Ammon's horn (tissue), 1 donor: ENCODE data around the gene ELF2.
"Not testable (repeated sequence)": the region's sequence is repeated elsewhere in the genome, so short reads cannot be mapped to it uniquely, and the experiment has no call there.

Source experiments
- DNase-seq: peaks from one replicate; pipeline ENCODE4 v3.0.0-alpha.2; 2016; ENCODE audit warnings: low spot score

The ELF2 gene

GRCh38 chr4:139184129-139184528 is 7.1 kb upstream of the ELF2 start:
- DNase-seq, result peak; percentile 23

DNA sequence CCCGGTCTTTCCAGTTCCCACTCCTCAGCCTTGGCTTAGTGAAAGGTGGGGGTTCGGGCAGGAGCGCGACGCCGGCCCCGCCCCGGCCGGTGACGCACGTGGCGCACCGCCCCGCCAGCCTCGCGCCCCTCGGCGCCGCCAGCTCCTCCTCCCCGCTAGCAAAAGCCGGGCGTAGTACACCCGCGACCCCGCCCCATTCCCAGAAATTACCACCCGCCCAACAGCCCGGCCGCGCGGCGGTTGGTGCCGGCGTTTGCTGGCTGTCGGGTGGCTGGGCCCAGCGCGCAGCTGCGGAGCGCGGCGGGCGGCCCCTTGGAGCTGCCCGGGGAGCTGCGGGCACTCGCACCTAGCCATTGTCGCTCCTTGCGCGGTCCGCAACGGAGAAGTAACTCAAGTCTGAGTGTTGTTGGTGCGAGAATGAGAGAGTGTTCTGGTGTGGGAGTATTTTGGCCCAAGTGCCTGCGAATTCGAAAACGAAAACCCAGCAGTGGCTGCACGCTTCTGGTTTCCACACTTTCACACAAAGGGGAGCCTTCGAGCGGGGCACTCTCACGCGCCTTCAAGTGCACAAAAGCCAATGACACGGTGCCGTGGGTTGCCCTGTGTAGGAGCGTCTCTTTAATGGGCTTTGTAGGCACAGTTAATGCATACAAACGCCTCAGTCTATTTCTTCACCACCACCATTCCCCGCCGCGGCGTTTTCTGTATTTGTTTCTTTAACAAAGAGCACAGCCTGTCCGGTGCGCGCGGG is 1.0 kb upstream of the ELF2 start:
- peak; percentile 96 for DNase-seq

DNA sequence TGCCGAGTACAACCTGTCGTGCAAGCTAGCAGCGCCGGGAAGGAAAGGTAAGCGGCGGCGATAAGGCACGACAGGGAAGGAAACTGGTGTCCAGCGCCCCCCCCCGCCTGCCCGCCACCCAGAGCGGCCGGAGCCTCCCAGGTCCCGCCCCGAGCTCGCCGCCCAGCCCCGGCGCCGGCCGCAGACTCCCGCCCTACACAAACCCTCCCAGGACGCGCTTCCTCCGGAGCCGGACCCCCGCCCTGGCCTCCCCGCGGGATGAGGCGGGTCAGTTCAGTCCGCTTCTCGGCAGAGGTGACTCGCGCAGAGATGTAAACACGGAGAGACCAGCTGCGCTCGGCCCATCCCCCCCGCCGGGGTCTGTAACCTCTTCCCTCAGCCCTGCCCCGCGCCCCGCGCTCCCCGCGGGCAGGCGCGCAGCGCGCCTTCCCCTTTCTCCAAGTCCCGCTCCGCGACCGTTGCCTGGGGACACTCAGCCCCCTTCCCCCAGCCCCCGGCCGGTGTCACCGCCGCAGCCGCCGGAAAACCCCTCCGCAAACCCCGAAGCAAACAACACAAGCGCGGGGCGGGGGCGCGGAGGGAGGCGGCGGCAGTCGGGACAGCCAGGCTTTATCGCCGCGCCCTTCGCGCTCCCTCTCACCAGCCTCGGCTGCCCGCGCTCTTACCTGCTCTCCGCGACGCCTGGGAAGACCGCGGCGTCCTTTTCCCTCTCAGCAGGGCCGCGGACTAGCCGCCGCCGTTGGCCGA is 543 bp downstream of the ELF2 start:
- peak; percentile 82 for DNase-seq

DNA sequence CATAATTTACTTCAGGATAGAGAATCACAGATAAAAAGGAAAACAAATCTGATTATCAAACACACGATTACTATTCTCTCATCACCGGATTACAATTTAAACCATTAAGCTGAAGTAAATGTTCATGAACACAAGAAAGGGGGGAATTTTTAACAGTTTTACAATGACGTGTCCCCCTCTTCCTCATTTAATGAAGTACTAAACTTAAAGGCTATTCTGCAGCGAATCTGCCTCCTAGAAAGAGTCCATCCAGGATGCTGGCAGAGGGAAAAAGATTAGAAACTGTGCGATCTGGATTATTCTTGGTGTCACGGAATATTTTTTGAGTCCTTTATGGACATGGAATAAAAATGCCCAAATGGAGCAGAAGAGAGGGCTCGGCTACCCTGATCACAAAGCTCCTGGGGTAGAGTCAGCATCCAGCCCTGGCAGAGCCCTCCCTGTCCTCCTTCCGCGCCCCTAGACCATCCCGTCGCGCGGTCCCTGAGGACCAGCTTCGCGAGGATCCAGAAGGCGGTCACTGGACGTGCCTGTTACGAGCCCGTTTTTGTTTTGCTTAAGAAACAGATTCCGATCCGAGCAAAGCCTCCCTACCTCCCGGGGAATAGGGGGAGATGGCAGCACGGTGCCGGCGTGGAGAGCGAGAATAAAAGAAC is 1.2 kb downstream of the ELF2 start:
- no peak for DNase-seq

GRCh38 chr4:139171876-139172691 is 4.9 kb downstream of the ELF2 start:
- no peak for DNase-seq

DNA sequence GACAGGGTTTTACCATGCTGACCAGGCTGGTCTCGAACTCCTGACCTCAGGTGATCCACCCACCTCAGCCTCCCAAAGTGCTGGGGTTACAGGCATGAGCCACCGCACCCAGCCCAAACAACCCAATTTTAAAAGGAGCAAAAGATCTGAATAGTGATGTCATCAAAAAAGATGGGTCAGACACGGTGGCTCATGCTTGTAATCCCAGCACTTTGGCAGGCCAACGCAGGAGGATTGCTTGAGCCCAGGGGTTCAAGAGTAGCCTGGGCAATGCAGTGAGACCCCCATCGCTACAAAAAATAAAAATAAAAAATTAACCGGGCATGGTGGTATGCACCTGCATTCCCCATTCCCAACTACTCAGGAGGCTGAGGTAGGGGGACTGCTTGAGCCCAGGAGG is 6.1 kb downstream of the ELF2 start:
- no peak for DNase-seq

DNA sequence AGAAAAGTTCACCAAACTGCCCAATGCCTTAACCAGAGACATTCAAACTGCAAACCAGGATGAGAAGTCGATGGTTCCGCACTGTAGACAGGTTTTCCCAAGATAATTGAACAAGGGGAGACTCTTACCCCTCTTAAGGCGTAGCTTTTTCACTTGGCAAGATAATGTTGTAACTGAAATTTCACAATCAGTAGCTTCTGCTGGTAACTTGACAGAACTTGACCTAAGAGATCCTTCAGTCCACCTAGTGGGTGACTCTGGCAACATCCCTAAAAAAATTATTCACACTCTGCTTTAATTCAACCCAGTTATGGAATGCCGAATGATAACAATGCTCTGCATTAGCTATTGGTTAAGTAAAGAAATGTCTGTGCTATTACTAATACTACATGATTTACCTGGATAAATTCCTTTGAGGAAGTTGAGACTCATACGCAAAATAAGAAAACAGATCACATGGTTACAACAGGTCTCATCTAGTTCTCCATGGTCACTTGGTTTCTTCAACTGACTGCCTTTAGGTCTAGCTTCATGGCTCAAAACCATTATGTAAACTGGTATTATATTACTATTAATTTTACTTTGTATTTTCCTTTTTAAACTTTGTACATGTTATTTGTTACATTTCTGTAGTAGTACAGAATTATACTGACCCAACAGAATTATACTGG is 9.1 kb downstream of the ELF2 start:
- no peak for DNase-seq

- no peak for DNase-seq
Measured at GRCh38 chr4:139164731-139165130, 12.3 kb downstream of the ELF2 start.

DNA sequence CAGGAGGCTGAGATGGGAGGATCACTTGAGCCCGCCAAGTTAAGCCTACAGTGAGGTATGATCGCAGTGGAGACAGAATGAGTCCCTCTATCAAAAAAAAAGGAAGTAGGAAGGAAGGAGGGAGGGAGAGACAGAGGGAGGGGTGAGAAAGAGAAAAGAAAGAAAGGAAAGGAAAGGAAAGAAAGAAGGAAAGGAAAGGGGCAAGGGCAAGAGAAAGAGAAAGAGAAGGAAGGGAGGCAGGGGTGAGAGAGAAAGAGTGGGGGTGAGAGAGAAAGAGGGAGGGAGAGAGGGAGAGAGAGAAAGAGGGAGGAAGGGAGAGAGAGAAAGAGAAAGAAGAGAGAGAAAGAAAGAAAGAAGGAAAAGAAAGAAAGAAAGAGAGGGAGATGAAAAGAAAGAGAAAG is 13.2 kb downstream of the ELF2 start:
- no peak for DNase-seq

- not testable (repeated sequence) for DNase-seq
Measured at GRCh38 chr4:139157977-139158376, 19.0 kb downstream of the ELF2 start.

DNA sequence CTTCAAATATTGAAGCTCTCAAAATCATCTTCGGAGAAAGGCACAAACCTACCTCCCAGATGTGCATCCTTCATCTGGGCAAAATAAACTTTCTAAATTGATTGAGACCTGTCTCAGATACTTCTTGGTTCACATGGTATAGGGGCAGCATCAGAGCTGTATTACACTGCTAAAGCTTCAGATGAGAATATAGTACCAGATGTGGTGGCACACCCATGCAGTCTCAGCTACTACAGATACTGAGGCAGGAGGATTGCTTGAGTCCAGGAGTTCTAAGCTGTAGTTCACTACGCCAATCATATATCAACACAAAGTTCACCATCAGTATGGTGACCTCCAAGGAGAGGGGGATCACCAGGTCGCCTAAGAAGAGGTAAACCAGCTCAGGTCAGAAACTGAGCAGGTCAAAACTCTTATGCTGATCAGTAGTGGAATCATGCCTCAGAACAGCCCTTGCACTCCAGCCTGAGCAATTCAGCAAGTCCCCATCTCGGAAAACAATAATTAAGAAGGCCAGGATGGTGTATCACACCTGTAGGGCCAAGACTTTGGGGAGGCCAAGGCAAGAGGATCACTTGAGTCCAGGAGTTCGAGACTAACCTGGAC is 22.0 kb downstream of the ELF2 start:
- no peak for DNase-seq

DNA sequence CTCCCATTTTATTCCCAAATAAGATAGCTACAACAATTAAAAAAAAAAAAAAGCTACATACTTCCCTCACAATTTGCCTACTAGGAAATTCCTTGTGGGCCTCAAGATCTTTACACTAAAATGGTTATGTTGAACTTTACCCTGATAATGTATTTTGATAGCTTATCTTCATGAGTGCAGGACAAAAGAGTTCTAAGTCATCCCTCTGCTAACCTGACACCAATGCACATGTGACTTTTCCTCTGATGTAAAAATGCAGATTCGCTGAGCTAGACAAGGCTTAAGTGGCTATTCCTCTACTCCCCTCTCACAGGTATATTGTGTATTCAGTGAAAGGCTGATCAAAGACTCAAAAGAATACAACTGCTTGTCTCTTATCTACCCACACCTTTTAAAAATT is 22.5 kb downstream of the ELF2 start:
- DNase-seq, result no peak

GRCh38 chr4:139154134-139154421 is 22.9 kb downstream of the ELF2 start:
- no peak for DNase-seq

DNA sequence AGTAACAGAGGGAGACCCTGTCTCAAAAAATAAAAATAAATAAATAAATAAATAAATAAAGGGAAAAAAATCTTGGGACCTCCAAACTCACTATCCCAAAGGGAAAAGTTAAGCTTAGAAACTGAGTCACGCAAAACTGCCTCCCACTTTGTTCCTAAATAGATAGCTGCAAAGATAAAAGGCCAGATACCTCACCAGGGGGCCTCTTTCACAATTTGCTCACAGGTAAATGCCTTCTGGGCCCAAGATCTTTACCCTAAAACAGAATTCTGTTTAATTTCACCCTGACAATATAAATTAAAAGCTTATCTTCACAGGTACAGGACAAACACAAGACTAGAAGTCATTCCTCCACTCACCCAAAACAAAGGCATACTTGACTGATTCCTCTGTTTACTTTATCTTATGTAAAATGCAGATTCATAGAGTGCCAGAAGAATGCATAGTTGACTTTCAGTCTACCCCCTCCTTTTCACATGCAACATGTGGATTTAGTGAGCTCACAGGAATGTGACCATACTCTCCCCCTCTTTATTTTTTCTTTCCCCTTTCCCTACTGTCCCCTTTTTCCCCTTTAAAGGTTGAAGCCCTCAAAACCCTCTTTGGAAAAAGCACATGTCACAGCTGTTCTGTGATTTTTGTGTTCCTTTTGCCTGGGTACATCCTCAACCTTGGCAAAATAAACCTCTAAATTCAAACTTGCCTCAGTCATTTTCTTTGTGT is 23.4 kb downstream of the ELF2 start:
- no peak for DNase-seq

DNA sequence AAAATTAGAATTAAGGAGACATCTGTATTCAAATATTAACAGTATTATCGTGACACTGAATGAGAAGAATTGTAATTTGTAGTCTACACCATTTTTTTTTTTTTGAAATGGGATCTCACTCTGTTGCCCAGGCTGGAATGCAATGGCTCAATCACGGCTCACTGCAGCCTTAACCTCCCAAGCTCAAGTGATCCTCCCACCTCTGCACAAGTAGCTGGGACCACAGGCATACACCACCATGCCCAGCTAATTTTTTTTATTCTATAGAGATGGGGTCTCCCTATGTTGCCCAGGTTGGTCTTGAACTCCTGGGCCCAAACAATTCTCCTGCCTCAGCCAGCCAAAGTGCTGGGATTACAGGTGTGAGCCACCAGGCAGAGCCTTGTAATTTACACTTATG is 24.8 kb downstream of the ELF2 start:
- DNase-seq, result no peak

GRCh38 chr4:139146926-139147629 is 29.9 kb downstream of the ELF2 start:
- no peak for DNase-seq

GRCh38 chr4:139145552-139145932 is 31.5 kb downstream of the ELF2 start:
- DNase-seq, result no peak

DNA sequence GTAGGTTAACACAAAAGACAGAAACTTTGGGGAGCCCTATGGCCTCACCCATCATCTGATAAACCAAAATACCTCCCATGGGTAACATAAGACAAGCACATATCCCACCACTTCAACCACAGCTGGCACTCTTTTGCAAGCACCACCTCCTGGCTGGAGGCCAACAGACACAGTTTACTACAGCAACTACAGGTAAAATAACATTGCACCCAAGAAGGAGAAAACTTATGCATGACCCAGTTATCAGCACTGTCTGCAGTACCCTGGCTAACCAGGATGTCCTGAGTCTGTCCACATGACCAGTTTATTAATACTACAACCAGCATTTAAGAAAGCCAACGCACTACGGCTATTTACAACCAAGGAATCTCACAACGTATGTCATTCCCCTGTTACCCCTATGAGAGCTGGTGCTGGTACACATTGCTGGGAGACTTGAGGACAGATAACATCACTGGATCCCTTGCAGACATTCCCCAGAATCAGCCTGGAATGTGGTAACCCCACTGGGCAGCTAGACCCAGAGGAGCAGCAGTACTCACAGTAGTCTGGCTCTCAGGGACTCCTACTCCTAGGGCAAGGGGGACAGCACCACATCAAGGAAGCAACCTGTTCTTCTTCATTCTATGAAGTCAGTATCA is 32.0 kb downstream of the ELF2 start:
- DNase-seq, result no peak

DNA sequence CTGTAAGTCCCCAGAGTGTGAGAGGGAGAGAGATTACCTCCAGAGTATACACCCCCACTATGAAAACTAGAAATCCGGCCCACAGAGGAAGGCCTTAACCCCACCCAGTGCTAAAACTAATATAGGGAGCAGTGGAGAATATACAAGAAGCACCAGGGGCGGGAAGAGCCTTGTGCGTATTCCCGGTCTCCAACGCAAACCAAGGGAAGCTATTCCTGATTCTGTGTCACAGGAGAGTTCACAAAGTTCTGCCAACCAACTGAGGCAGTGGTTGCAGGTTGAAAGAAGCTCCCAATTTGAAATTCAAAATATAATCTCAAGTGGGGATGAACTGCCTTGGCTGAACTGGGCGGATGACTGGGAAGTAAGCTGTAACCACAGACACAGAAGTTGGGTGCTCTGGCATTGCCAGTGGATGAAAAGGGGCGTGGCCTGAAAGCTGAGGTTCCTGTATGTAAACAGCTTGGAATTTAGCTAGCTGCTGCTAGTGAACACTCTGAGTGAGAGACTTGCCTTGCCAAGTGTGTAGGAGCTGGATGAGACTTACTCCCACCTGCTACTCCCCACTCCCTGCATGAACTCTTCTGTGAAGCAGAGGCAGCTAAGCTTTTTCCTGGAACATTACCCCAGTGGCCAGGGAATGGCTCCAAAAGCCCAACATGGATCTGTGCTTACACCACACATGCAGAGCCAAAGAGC is 32.7 kb downstream of the ELF2 start:
- DNase-seq, result peak; percentile 35
